HepG2 (cell line): ENCODE measurements around the gene FBF1. TPM values are rescaled to one million over a fixed set of nuclear protein-coding genes. Genes with fewer than 3 reads are reported as not detected.

Experiments used
- AKAP8 ChIP-seq: sonication (generic); formaldehyde crosslinking; IDR thresholded peaks from 2 replicates; pipeline ENCODE4 v1.5.1; 2020; ENCODE audit warnings: mild to moderate bottlenecking, missing genetic modification reagents
- BRD4 ChIP-seq: sonication (generic); formaldehyde crosslinking; IDR thresholded peaks from 2 replicates; pipeline ENCODE4 v1.4.0; 2020; ENCODE audit warnings: missing genetic modification reagents
- CC2D1A ChIP-seq: sonication (generic); formaldehyde crosslinking; IDR thresholded peaks from 2 replicates; pipeline ENCODE4 v1.8.1; 2023; ENCODE audit warnings: mild to moderate bottlenecking, missing genetic modification reagents
- GATA4 ChIP-seq: sonication (generic); IDR thresholded peaks from 2 replicates; pipeline ENCODE4 v1.6.1; 2016; ENCODE audit warnings: antibody characterized with exemption, low read depth, borderline replicate concordance
- HBP1 ChIP-seq: IDR thresholded peaks from 2 replicates; pipeline ENCODE4 v1.6.1; 2016; ENCODE audit warnings: low read depth, control low read depth
- HNRNPL ChIP-seq: fragments of 200-400 bp; formaldehyde crosslinking; IDR thresholded peaks from 2 replicates; pipeline ENCODE4 v1.6.1; 2017; ENCODE audit warnings: mild to moderate bottlenecking, low read depth, low read length
- HNRNPUL1 ChIP-seq: fragments of 200-400 bp; formaldehyde crosslinking; IDR thresholded peaks from 2 replicates; pipeline ENCODE4 v1.6.1; 2017; ENCODE audit warnings: low read depth, mild to moderate bottlenecking, low read length, moderate library complexity
- LBX2 ChIP-seq: sonication (generic); formaldehyde crosslinking; IDR thresholded peaks from 2 replicates; pipeline ENCODE4 v1.5.0; 2020; ENCODE audit warnings: missing genetic modification reagents, mild to moderate bottlenecking, borderline replicate concordance
- MYC ChIP-seq: sonication (generic); formaldehyde crosslinking; IDR thresholded peaks from 2 replicates; pipeline ENCODE4 v1.9.0; 2021; ENCODE audit warnings: missing genetic modification reagents, borderline replicate concordance
- NR2C2 ChIP-seq: sonication (generic); formaldehyde crosslinking; IDR thresholded peaks from 2 replicates; pipeline ENCODE4 v1.4.0; 2020; ENCODE audit warnings: missing genetic modification reagents, mild to moderate bottlenecking, moderate library complexity, borderline replicate concordance
- POLR2AphosphoS2 ChIP-seq: IDR thresholded peaks from 2 replicates; pipeline ENCODE4 v1.6.1; 2011; ENCODE audit warnings: low read depth, low read length, improper control_type of control experiment
- SIN3B ChIP-seq: fragments of 150-350 bp; IDR thresholded peaks from 2 replicates; pipeline ENCODE4 v1.6.1; 2014; ENCODE audit warnings: low read length
- SOX5 ChIP-seq: IDR thresholded peaks from 2 replicates; pipeline ENCODE4 v1.6.1; 2016; ENCODE audit warnings: borderline replicate concordance
- SRSF9 ChIP-seq: fragments of 200-400 bp; formaldehyde crosslinking; IDR thresholded peaks from 2 replicates; pipeline ENCODE4 v1.6.1; 2018; ENCODE audit warnings: borderline replicate concordance, mild to moderate bottlenecking, low read depth, low read length; ENCODE audit not compliant: insufficient read depth, poor library complexity, severe bottlenecking
- ZFP90 ChIP-seq: sonication (generic); formaldehyde crosslinking; IDR thresholded peaks from 2 replicates; pipeline ENCODE4 v1.8.0; 2022; ENCODE audit warnings: missing genetic modification reagents, mild to moderate bottlenecking, inconsistent platforms, borderline replicate concordance
- ZFYVE20 ChIP-seq: sonication (generic); formaldehyde crosslinking; IDR thresholded peaks from 2 replicates; pipeline ENCODE4 v1.8.0; 2023; ENCODE audit warnings: low read depth, mild to moderate bottlenecking, moderate library complexity, missing genetic modification reagents, borderline replicate concordance
- ZNF256 ChIP-seq: sonication (generic); formaldehyde crosslinking; conservative IDR thresholded peaks from 2 replicates; pipeline ENCODE4 v1.4.0; 2020; ENCODE audit warnings: missing genetic modification reagents
- ZNF333 ChIP-seq: sonication (generic); formaldehyde crosslinking; IDR thresholded peaks from 2 replicates; pipeline ENCODE4 v1.4.0; 2020; ENCODE audit warnings: mild to moderate bottlenecking, missing genetic modification reagents, borderline replicate concordance
- ZSCAN9 ChIP-seq: IDR thresholded peaks from 2 replicates; pipeline ENCODE4 v1.6.1; 2016; ENCODE audit warnings: borderline replicate concordance
- polyA plus RNA-seq, 8 experiments: library from polyadenylated mRNA; depleted of rRNA in 3 of 8; stranded (reverse) in 7 of 8; unstranded in 1 of 8; fragments of >200 nt; fragmentation: Illumina TruSeq in 4 of 8; extraction: Trizol in 4 of 8; gene quantifications; 2 replicates each; pipeline versions ENCODE4 v1.2.1 to v1.2.3, GENCODE V29; 2011 to 2016; ENCODE audit warnings: low read depth in 4 of 8, missing spikeins in 1 of 8, mixed read lengths in 1 of 8; ENCODE audit not compliant: insufficient read depth in 1 of 8
- total RNA-seq, 5 experiments: library from RNA; depleted of rRNA; stranded (reverse); fragments of >200 nt; fragmentation: Illumina TruSeq; extraction: Trizol; gene quantifications; 2 replicates each; pipeline ENCODE4 v1.2.3, GENCODE V29; 2016; ENCODE audit warnings: low read depth in 1 of 5
- TF ChIP-seq, protein P1 (sequence below): sonication (generic); formaldehyde crosslinking; IDR thresholded peaks from 2 replicates; pipeline ENCODE4 v1.4.0; 2020; ENCODE audit warnings: missing genetic modification reagents, borderline replicate concordance
- TF ChIP-seq, protein P2 (sequence below): sonication (generic); formaldehyde crosslinking; IDR thresholded peaks from 2 replicates; pipeline ENCODE4 v1.4.0; 2020; ENCODE audit warnings: mild to moderate bottlenecking, missing genetic modification reagents
- TF ChIP-seq, protein P3 (sequence below): sonication (generic); formaldehyde crosslinking; IDR thresholded peaks from 2 replicates; pipeline ENCODE4 v1.5.0; 2020; ENCODE audit warnings: mild to moderate bottlenecking, missing genetic modification reagents, moderate library complexity

The FBF1 gene
- total and polyA plus RNA-seq, 2 of the 13 experiments (the other 11 are each of a cell fraction or from before 2014, with no cell fraction given): 2.4 to 8.1 TPM

GRCh38 chr17:75877752-75878173 lies 63.1 kb downstream of the FBF1 start (continued):
- 0 out of 2 replicates have a peak, but pooled peaks have one; percentile 68 for TF ChIP-seq ZFYVE20 (CRISPR knock-in tag)
- TF ChIP-seq CC2D1A: no peak
- peak; percentile 79 for TF ChIP-seq BRD4 (CRISPR knock-in tag)
- no peak for TF ChIP-seq SRSF9
- no peak for TF ChIP-seq GATA4
- TF ChIP-seq, protein P1, sequence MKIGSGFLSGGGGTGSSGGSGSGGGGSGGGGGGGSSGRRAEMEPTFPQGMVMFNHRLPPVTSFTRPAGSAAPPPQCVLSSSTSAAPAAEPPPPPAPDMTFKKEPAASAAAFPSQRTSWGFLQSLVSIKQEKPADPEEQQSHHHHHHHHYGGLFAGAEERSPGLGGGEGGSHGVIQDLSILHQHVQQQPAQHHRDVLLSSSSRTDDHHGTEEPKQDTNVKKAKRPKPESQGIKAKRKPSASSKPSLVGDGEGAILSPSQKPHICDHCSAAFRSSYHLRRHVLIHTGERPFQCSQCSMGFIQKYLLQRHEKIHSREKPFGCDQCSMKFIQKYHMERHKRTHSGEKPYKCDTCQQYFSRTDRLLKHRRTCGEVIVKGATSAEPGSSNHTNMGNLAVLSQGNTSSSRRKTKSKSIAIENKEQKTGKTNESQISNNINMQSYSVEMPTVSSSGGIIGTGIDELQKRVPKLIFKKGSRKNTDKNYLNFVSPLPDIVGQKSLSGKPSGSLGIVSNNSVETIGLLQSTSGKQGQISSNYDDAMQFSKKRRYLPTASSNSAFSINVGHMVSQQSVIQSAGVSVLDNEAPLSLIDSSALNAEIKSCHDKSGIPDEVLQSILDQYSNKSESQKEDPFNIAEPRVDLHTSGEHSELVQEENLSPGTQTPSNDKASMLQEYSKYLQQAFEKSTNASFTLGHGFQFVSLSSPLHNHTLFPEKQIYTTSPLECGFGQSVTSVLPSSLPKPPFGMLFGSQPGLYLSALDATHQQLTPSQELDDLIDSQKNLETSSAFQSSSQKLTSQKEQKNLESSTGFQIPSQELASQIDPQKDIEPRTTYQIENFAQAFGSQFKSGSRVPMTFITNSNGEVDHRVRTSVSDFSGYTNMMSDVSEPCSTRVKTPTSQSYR (CRISPR knock-in tag): peak; percentile 38; the same call in 1 of the 2 replicates
- TF ChIP-seq HNRNPUL1: no peak
- TF ChIP-seq, protein P2, sequence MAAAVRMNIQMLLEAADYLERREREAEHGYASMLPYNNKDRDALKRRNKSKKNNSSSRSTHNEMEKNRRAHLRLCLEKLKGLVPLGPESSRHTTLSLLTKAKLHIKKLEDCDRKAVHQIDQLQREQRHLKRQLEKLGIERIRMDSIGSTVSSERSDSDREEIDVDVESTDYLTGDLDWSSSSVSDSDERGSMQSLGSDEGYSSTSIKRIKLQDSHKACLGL (CRISPR knock-in tag): peak; percentile 93
- peak; percentile 86 for TF ChIP-seq MYC (CRISPR knock-in tag)
- no peak; the same call in 1 of the 2 replicates for TF ChIP-seq ZSCAN9 (CRISPR knock-in tag)
- TF ChIP-seq ZNF333 (CRISPR knock-in tag): 0 out of 2 replicates have a peak, but pooled peaks have one; percentile 11
- TF ChIP-seq HBP1: no peak; the same call in 1 of the 2 replicates
- peak; percentile 52; the same call in 1 of the 2 replicates for TF ChIP-seq ZFP90 (CRISPR knock-in tag)
- peak; percentile 93; the same call in 1 of the 2 replicates for TF ChIP-seq AKAP8 (CRISPR knock-in tag)
- TF ChIP-seq NR2C2 (CRISPR knock-in tag): no peak; the same call in 1 of the 2 replicates
- no peak for TF ChIP-seq LBX2 (CRISPR knock-in tag)
- TF ChIP-seq SOX5 (CRISPR knock-in tag): no peak
- no peak; the same call in 1 of the 2 replicates for TF ChIP-seq ZNF256
- TF ChIP-seq, protein P3, sequence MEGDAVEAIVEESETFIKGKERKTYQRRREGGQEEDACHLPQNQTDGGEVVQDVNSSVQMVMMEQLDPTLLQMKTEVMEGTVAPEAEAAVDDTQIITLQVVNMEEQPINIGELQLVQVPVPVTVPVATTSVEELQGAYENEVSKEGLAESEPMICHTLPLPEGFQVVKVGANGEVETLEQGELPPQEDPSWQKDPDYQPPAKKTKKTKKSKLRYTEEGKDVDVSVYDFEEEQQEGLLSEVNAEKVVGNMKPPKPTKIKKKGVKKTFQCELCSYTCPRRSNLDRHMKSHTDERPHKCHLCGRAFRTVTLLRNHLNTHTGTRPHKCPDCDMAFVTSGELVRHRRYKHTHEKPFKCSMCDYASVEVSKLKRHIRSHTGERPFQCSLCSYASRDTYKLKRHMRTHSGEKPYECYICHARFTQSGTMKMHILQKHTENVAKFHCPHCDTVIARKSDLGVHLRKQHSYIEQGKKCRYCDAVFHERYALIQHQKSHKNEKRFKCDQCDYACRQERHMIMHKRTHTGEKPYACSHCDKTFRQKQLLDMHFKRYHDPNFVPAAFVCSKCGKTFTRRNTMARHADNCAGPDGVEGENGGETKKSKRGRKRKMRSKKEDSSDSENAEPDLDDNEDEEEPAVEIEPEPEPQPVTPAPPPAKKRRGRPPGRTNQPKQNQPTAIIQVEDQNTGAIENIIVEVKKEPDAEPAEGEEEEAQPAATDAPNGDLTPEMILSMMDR: peak; percentile 59; the same call in 1 of the 2 replicates
- TF ChIP-seq HNRNPL: no peak
- TF ChIP-seq SIN3B: no peak
- TF ChIP-seq POLR2AphosphoS2: no peak
